Subcutaneous adipose tissue (tissue), 4 donors: ENCODE results near the gene ZSCAN18. TPM values are rescaled to one million over a fixed set of nuclear protein-coding genes. Genes with fewer than 3 reads are reported as not detected.

Experiments
- CTCF ChIP-seq: fragments of 450-650 bp; IDR thresholded peaks from one replicate; pipeline ENCODE4 v1.5.1; 2016; ENCODE audit warnings: low read depth, mild to moderate bottlenecking, control low read depth, antibody characterized with exemption, moderate library complexity
- total RNA-seq, 4 donors: library from RNA; depleted of rRNA; stranded (reverse); fragments of >200 nt; gene quantifications; one replicate each; pipeline ENCODE4 v1.1.0, GENCODE V29; 2016

The ZSCAN18 gene
- total RNA-seq, 4 donors from 2014 or later, result 16.6 to 34.1 (median 23.3) TPM

GRCh38 chr19:58084596-58085347 lies 13.3 kb downstream of the ZSCAN18 start:
- TF ChIP-seq CTCF, result no peak

GRCh38 chr19:58083021-58083420 lies 15.0 kb downstream of the ZSCAN18 start:
- TF ChIP-seq CTCF, result no peak

GRCh38 chr19:58079792-58080191 lies 18.2 kb downstream of the ZSCAN18 start:
- TF ChIP-seq CTCF, result no peak

GRCh38 chr19:58067240-58067912 lies 30.7 kb downstream of the ZSCAN18 start:
- TF ChIP-seq CTCF, result no peak

GRCh38 chr19:58063712-58064111 lies 34.3 kb downstream of the ZSCAN18 start:
- TF ChIP-seq CTCF, result no peak

GRCh38 chr19:58060231-58060630 lies 37.8 kb downstream of the ZSCAN18 start:
- no peak for TF ChIP-seq CTCF

- no peak for TF ChIP-seq CTCF
These were observed 38.4 kb downstream of the ZSCAN18 start for GRCh38 chr19:58059671-58060078.
